ENCODE measurements around the gene IQCK. TPM values are rescaled to one million over a fixed set of nuclear protein-coding genes. Genes with fewer than 3 reads are reported as not detected.

The IQCK gene
- polyA plus RNA-seq, 4 donors = 1.1 to 12.6 (median 5.1) TPM

DNA sequence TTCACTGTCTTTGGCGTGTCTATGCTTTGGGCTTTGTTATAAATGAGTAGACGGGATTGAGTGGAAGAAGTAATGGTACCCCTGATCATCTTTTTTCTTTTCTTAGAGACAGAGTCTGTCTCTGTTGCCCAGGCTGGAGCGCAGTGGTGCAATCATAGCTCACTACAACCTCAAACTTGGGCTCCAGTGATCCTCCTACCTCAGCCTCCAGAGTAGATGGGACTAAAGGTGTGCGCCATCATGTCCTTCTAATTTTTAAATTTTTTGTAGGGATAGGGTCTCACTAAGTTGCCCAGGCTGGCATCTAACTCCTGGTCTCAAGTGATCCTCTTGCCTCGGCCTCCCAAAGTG, 181.5 kb downstream of the IQCK start:
- H3K9me3 ChIP-seq (ENCODE audit: control insufficient read depth in 2 of 2, insufficient read depth in 1 of 2, low read depth in 1 of 2, low read length in 1 of 2) = no peaks in the 10 kb centered on the region
- FAIRE-seq (no peak), DNase-seq (no peak)
- no peak overlapping the region for H3K27ac ChIP-seq (ENCODE audit: low read depth in 1 of 3, low read length in 2 of 3)
- H3K36me3 ChIP-seq (ENCODE audit: control insufficient read depth in 3 of 3, insufficient read depth in 2 of 3, low read depth in 1 of 3, low read length in 3 of 3) = no peaks in the 10 kb centered on the region
- H3K4me3 ChIP-seq (ENCODE audit: low read depth in 1 of 3, low read length in 3 of 3) = no peak overlapping the region
- WGBS, 3 donors = 55 to 57% (median 57%) methylated on average over 5 of the region's 5 CpGs
- H3K27me3 ChIP-seq (ENCODE audit: control insufficient read depth in 3 of 3, insufficient read depth in 3 of 3, low read length in 3 of 3) = no peaks in the 10 kb centered on the region
- H3K4me1 ChIP-seq (ENCODE audit: control insufficient read depth in 3 of 3, insufficient read depth in 2 of 3, low read depth in 1 of 3, low read length in 2 of 3) = no peaks in the 10 kb centered on the region

DNA sequence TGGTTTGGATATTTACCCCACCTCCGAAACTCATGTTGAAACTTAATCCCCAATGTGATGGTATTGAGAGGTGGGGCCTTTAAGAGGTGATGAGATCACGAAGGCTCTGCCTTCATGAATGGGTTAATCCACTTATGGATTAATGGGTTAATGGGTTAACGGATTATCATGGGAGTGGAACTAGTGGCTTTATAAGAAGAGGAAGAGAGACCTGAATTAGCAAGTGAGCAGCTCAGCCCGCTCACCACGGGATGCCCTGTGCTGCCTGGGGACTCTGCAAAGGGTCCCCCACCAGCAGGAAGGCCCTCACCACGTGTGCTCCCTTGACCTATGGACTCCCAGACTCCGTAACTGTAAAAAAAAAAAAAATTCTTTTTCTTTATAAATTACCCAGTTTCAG, 183.1 kb downstream of the IQCK start:
- Histone ChIP-seq H3K27me3 (ENCODE audit: control insufficient read depth in 3 of 3, insufficient read depth in 3 of 3, low read length in 3 of 3) (no peaks in the 10 kb centered on the region), H3K36me3 (ENCODE audit: control insufficient read depth in 3 of 3, insufficient read depth in 2 of 3, low read depth in 1 of 3, low read length in 3 of 3) (no peaks in the 10 kb centered on the region), H3K9me3 (ENCODE audit: control insufficient read depth in 2 of 2, insufficient read depth in 1 of 2, low read depth in 1 of 2, low read length in 1 of 2) (no peaks in the 10 kb centered on the region), H3K4me1 (ENCODE audit: control insufficient read depth in 3 of 3, insufficient read depth in 2 of 3, low read depth in 1 of 3, low read length in 2 of 3) (no peaks in the 10 kb centered on the region), H3K27ac (ENCODE audit: low read depth in 1 of 3, low read length in 2 of 3) (no peak overlapping the region), H3K4me3 (ENCODE audit: low read depth in 1 of 3, low read length in 3 of 3) (no peak overlapping the region)
- 63 to 69% (median 65%) methylated on average over 7 of the region's 7 CpGs for WGBS, 3 donors
- FAIRE-seq (no peak), DNase-seq (no peak)

DNA sequence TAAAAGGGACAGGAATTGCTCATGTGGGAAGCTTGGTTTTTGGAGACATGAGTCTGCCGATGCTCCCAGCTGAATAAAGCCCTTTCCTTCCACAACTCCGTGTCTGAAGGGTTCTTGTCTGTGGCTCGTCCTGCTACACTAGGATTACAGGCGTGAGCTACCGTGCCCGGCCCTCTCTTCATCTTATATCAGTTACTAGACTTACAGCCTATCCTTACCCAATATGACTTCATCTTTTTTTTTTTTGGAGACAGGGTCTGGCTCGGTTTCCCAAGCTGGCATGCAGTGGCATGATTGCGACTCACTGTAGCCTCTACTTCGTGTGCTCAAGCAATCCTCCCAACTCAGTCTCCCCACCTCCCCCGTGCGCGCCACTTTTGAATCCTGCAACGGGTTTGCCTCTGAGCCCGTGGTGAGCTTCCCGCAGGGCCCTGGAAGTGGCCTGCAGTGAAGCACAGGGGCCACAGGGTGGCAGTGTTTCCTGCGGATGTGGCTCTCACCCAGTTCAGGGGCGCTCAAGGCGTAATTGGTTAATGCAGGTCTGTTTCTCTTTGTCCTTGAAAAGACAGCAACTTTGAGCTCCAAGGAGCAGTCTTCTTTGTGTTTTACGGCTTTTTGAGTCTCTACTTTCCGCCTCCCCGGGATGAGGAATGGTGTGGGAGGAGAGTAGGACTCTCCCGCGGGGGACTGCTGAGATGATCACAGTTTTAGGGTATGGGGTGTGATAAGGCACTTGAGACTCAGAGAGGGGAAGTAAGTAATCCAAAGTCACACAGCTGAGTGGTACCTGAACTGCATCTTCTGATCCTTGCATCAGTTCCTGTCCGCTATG, 189.3 kb downstream of the IQCK start:
- no peaks in the 10 kb centered on the region for H3K36me3 ChIP-seq (ENCODE audit: control insufficient read depth in 3 of 3, insufficient read depth in 2 of 3, low read depth in 1 of 3, low read length in 3 of 3)
- FAIRE-seq = no peak
- WGBS, 3 donors = 21 to 22% (median 21%) methylated on average over 24 of the region's 24 CpGs
- peaks cover 0 to 2% (median 0%) of the 10 kb centered on the region in 3 donors for H3K27me3 ChIP-seq (ENCODE audit: control insufficient read depth in 3 of 3, insufficient read depth in 3 of 3, low read length in 3 of 3)
- no peak overlapping the region for H3K27ac ChIP-seq (ENCODE audit: low read depth in 1 of 3, low read length in 2 of 3)
- H3K4me3 ChIP-seq (ENCODE audit: low read depth in 1 of 3, low read length in 3 of 3) = no peak overlapping the region
- peak; percentile 62 to 79 for DNase-seq
- H3K4me1 ChIP-seq (ENCODE audit: control insufficient read depth in 3 of 3, insufficient read depth in 2 of 3, low read depth in 1 of 3, low read length in 2 of 3) = peaks cover 0 to 2% (median 0%) of the 10 kb centered on the region in 3 donors
- peaks cover 0 to 6% of the 10 kb centered on the region in 2 donors for H3K9me3 ChIP-seq (ENCODE audit: control insufficient read depth in 2 of 2, insufficient read depth in 1 of 2, low read depth in 1 of 2, low read length in 1 of 2)

Other genes with a start within 250 kb of the IQCK start
- gene GDE1, start 196.2 kb upstream of the IQCK start, polyA plus RNA-seq = 10 to 100 TPM; 29.7 to 70.8 (median 38.9) TPM
- gene CCP110, start 194.3 kb upstream of the IQCK start, polyA plus RNA-seq = 10 to 100 TPM in 1 of 4 donors, 1 to 10 TPM in 3; 2.0 to 16.7 (median 4.0) TPM
- 10 to 100 TPM; 15.1 to 53.4 (median 27.2) TPM for gene VPS35L, start 162.6 kb upstream of the IQCK start, polyA plus RNA-seq
- 10 to 100 TPM in 2 of 4 donors, 1 to 10 TPM in 2; 9.6 to 29.6 (median 14.1) TPM for gene KNOP1, start within 50 bp of the IQCK start, polyA plus RNA-seq
- 10 to 100 TPM in 2 of 4 donors, 1 to 10 TPM in 1, under 1 TPM in 1; 0.22 to 44.0 (median 9.2) TPM for gene GPRC5B, start 166.6 kb downstream of the IQCK start, polyA plus RNA-seq

All from small intestine (tissue), 7 donors.